BE2C (cell line): ENCODE data around the gene TOB1.

Experiments used
- DNase-seq: peaks from one replicate; pipeline ENCODE4 v3.0.0-alpha.2; 2020
- H3K27me3 ChIP-seq: fragments of 250-450 bp; sonication (Bioruptor Pico); 2 replicates; pipeline ENCODE4 v1.5.1; 2020; ENCODE audit warnings: mild to moderate bottlenecking
- H3K36me3 ChIP-seq: fragments of 250-450 bp; sonication (Bioruptor Pico); 2 replicates; pipeline ENCODE4 v1.5.1; 2020; ENCODE audit warnings: mild to moderate bottlenecking
- H3K4me1 ChIP-seq: fragments of 250-450 bp; sonication (Bioruptor Pico); 2 replicates; pipeline ENCODE4 v1.5.1; 2020
- H3K4me3 ChIP-seq: 2 replicates; pipeline ENCODE4 v1.5.1; 2011; ENCODE audit warnings: low read depth, low read length
- H3K9me3 ChIP-seq: fragments of 250-450 bp; sonication (Bioruptor Pico); 2 replicates; pipeline ENCODE4 v1.5.1; 2020
- TF ChIP-seq, protein P1 (sequence below): IDR thresholded peaks from 2 replicates; pipeline ENCODE4 v1.5.1; 2012; ENCODE audit warnings: mild to moderate bottlenecking, low read depth, low read length

The TOB1 gene

DNA sequence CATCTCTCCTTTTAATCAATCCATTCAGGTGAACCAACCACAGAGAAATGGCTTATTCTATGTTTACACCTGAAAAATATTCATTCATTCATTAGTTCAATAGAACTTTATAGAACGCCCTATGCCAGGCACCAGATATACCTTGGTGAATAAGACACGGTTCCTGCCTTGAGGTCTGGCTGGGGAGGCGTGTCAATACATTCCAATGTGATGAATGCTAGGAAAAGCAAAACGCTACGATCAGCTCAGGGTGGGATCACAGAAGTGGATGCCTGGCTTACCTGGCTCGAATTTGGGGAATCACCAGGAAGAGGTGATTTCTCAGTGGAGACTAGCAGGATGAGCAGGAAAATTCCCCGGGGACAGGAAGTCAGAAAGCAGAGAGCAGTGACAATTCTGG, 48.3 kb downstream of the TOB1 start:
- Histone ChIP-seq H3K4me3 (no peak overlapping the region), H3K36me3 (no peaks in the 10 kb centered on the region), H3K9me3 (no peaks in the 10 kb centered on the region), H3K27me3 (no peaks in the 10 kb centered on the region), H3K4me1 (0 out of 2 replicates have a peak, but pooled peaks cover 2% of the 10 kb centered on the region)
- TF ChIP-seq, protein P1, sequence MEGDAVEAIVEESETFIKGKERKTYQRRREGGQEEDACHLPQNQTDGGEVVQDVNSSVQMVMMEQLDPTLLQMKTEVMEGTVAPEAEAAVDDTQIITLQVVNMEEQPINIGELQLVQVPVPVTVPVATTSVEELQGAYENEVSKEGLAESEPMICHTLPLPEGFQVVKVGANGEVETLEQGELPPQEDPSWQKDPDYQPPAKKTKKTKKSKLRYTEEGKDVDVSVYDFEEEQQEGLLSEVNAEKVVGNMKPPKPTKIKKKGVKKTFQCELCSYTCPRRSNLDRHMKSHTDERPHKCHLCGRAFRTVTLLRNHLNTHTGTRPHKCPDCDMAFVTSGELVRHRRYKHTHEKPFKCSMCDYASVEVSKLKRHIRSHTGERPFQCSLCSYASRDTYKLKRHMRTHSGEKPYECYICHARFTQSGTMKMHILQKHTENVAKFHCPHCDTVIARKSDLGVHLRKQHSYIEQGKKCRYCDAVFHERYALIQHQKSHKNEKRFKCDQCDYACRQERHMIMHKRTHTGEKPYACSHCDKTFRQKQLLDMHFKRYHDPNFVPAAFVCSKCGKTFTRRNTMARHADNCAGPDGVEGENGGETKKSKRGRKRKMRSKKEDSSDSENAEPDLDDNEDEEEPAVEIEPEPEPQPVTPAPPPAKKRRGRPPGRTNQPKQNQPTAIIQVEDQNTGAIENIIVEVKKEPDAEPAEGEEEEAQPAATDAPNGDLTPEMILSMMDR = no peak
- no peak for DNase-seq

DNA sequence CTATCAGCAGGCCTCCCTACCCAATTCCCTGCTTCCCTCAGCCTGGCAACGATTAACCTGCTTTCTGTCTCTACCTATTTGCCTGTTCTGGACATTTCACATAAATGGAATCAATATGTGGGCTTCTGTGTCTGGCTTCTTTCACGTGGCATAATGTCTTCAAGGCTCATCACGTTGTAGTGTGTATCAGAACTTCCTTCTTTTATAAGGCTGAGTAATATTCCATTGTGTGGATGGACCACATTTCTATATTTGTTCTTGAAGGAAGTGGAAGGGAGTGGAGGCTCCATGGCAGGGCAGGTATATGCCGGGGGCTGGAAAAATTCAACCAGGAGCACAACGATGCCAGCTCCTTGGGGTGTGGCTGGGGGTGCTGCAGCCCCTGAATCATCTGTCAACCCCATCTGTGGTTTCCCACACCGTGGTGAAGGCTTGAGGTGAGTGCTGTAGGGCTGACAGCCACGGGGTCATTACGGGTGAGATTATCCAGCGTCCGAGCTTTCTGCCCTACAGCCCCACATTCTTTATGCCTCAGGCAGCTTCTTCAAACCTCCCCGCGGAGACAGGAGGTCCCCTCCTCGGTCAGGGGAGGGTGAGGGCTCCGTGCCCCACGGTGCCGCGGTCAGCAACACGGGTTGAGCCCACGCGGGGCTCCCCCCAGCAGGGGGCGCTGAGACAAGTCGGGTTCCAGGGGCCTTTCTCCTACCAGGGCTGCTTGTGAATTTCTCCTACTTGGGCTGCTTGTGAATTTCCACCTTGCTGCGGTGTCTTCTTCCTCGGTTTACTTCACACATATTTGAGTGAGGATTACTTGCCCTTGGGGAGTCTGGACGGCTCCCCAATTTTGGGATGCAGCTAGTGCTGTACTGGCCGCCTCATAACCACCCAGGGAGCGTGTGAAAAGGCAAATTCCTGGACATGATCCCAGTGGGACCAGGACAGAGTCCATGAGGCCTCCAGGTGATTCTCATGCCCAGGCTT, 49.1 kb downstream of the TOB1 start:
- TF ChIP-seq, protein P1 = peak; percentile 85

DNA sequence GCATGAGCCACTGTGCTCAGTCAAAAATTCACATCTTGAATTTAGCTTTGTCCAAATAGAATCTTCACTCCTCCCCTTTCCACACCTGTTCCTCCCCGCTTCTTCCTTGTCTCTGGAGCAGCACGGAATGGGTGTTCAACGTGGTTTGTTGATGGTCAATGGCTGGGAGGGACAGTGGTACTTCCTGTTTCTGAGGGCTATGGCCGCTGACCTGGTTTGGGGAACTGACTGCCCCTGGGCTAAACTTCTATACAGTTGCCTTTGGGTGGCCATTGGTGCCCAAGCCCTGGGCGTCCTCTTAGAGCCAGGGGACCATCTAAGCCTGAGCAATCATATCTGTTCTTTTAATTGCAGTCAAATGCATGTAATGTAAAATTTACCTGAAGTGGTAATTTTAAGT, 49.9 kb downstream of the TOB1 start:
- Histone ChIP-seq H3K4me1 (0 out of 2 replicates have a peak, but pooled peaks cover 2% of the 10 kb centered on the region), H3K9me3 (no peaks in the 10 kb centered on the region), H3K4me3 (no peak overlapping the region), H3K36me3 (no peaks in the 10 kb centered on the region), H3K27me3 (no peaks in the 10 kb centered on the region)
- no peak for DNase-seq
- TF ChIP-seq, protein P1 = no peak

More for the DNA sequence above, 49.1 kb downstream of the TOB1 start:
- peak; percentile 66 for DNase-seq
- Histone ChIP-seq H3K4me1 (0 out of 2 replicates have a peak, but pooled peaks cover 2% of the 10 kb centered on the region), H3K4me3 (peak overlapping the region; percentile 28), H3K36me3 (no peaks in the 10 kb centered on the region), H3K9me3 (no peaks in the 10 kb centered on the region), H3K27me3 (no peaks in the 10 kb centered on the region)

DNA sequence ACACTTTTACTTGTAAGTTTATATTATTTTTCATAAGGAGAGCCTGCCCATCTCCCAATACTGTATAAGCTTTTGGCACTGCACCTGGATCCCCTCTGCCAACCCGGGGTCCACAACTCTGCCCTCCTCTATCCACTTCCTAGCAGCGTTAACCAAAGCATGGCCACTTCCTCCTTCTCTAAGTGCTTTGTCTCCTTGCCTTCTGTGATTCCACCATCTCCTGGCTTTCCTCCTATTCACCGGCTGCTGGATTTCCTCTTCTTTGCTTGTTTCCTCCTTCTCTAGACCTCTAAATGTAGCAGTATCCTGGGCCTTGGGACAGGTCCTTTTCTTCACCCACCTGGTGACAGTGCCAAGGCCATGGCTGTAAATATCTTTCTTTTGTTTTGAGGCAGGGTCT, 50.8 kb downstream of the TOB1 start:
- no peaks in the 10 kb centered on the region for H3K27me3 ChIP-seq
- DNase-seq = no peak
- no peaks in the 10 kb centered on the region for H3K36me3 ChIP-seq
- H3K4me1 ChIP-seq = 0 out of 2 replicates have a peak, but pooled peaks cover 2% of the 10 kb centered on the region
- no peak overlapping the region for H3K4me3 ChIP-seq
- TF ChIP-seq, protein P1 = no peak
- H3K9me3 ChIP-seq = no peaks in the 10 kb centered on the region

DNA sequence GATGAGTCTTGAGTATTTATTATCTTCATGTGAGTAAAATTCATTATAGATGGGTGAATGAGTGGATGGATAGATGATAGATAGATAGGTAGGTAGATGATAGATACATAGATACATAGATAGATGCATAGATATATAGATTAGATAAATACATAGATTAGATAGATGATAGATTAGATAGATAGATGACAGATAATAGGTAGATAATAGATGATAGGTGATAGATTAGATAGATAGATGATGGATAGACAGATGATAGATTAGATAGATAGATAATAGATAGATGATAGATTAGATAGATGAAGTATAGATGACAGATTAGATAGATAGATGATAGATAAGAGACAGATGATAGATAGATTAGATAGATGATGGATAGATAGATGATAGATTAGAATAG, 52.6 kb downstream of the TOB1 start:
- Histone ChIP-seq H3K9me3 (no peaks in the 10 kb centered on the region), H3K4me1 (0 out of 2 replicates have a peak, but pooled peaks cover 2% of the 10 kb centered on the region), H3K27me3 (no peaks in the 10 kb centered on the region), H3K36me3 (no peaks in the 10 kb centered on the region), H3K4me3 (no peak overlapping the region)
- TF ChIP-seq, protein P1 = no peak
- no peak for DNase-seq
